Neural cell (in vitro differentiated cells): ENCODE measurements around the gene RNF32. TPM values are rescaled to one million over a fixed set of nuclear protein-coding genes. Genes with fewer than 3 reads are reported as not detected.
"Not testable (repeated sequence)": the region's sequence is repeated elsewhere in the genome, so short reads cannot be mapped to it uniquely, and the experiment has no call there.

Experiments
- H2AFZ ChIP-seq: fragments of 200-600, 300-800 bp; sonication (generic), shearing (Covaris generic); 2 replicates; pipeline ENCODE4 v1.6.0; 2014; ENCODE audit warnings: low read depth, mild to moderate bottlenecking, antibody characterized with exemption, low read length, moderate library complexity
- H3F3A ChIP-seq: fragments of 200-600 bp; shearing (Covaris generic); 2 replicates; pipeline ENCODE4 v1.6.1; 2016; ENCODE audit warnings: mild to moderate bottlenecking, moderate library complexity, mixed read lengths, antibody characterized with exemption, low read length; ENCODE audit not compliant: insufficient read depth, poor library complexity, severe bottlenecking
- H3K27ac ChIP-seq: fragments of 200-600, 300-800 bp; sonication (generic), shearing (Covaris generic); 2 replicates; pipeline ENCODE4 v1.5.1; 2014; ENCODE audit warnings: mild to moderate bottlenecking, low read length, moderate library complexity
- H3K27me3 ChIP-seq: fragments of 300-800, 200-600 bp; sonication (generic), shearing (Covaris generic); 2 replicates; pipeline ENCODE4 v1.6.0; 2014; ENCODE audit warnings: mild to moderate bottlenecking, low read depth, low read length, moderate library complexity; ENCODE audit not compliant: insufficient read depth
- H3K36me3 ChIP-seq: fragments of 300-800, 200-600 bp; sonication (generic), shearing (Covaris generic); 2 replicates; pipeline ENCODE4 v1.5.1; 2014; ENCODE audit warnings: mild to moderate bottlenecking, antibody characterized with exemption, low read length, moderate library complexity; ENCODE audit not compliant: insufficient read depth
- H3K4me2 ChIP-seq: fragments of 300-800, 200-600 bp; sonication (generic), shearing (Covaris generic); 2 replicates; pipeline ENCODE4 v1.6.0; 2014; ENCODE audit warnings: mild to moderate bottlenecking, low read length
- H3K4me3 ChIP-seq: fragments of 300-800, 200-600 bp; sonication (generic), shearing (Covaris generic); 2 replicates; pipeline ENCODE4 v1.5.1; 2014; ENCODE audit warnings: mild to moderate bottlenecking, low read length, moderate library complexity
- H3K79me2 ChIP-seq: fragments of 200-600 bp; shearing (Covaris generic); replicated peaks from 2 replicates; pipeline ENCODE4 v1.6.0; 2014; ENCODE audit warnings: mild to moderate bottlenecking, low read length, moderate library complexity; ENCODE audit not compliant: insufficient read depth
- H3K9ac ChIP-seq: fragments of 300-800, 200-600 bp; sonication (generic), shearing (Covaris generic); 2 replicates; pipeline ENCODE4 v1.6.1; 2016; ENCODE audit warnings: mild to moderate bottlenecking, low read length, mixed read lengths
- H3K9me2 ChIP-seq: fragments of 200-600 bp; shearing (Covaris generic); 2 replicates; pipeline ENCODE4 v1.6.1; 2016; ENCODE audit warnings: mild to moderate bottlenecking, low read length, mixed read lengths; ENCODE audit not compliant: insufficient read depth
- H3K9me3 ChIP-seq: fragments of 200-600, 300-800 bp; sonication (generic), shearing (Covaris generic); 2 replicates; pipeline ENCODE4 v1.6.1; 2016; ENCODE audit warnings: mild to moderate bottlenecking, mixed run types, low read length, moderate library complexity, mixed read lengths
- H4K20me1 ChIP-seq: fragments of 200-600 bp; shearing (Covaris generic); 2 replicates; pipeline ENCODE4 v1.6.1; 2016; ENCODE audit warnings: mild to moderate bottlenecking, mixed run types; ENCODE audit not compliant: insufficient read depth
- EP300 ChIP-seq: fragments of 450-650 bp; conservative IDR thresholded peaks from 2 replicates; pipeline ENCODE4 v1.6.1; 2014; ENCODE audit warnings: antibody characterized with exemption, mild to moderate bottlenecking, moderate library complexity; ENCODE audit not compliant: poor library complexity, severe bottlenecking
- EZH2 ChIP-seq: fragments of 200-600, 300-800 bp; shearing (Covaris generic), sonication (generic); IDR thresholded peaks from 2 replicates; pipeline ENCODE4 v1.6.1; 2014; ENCODE audit warnings: antibody characterized with exemption, low read length, borderline replicate concordance, mild to moderate bottlenecking; ENCODE audit not compliant: insufficient read depth, poor library complexity, severe bottlenecking
- MXI1 ChIP-seq: fragments of 450-650 bp; conservative IDR thresholded peaks from 2 replicates; pipeline ENCODE4 v1.6.1; 2014; ENCODE audit warnings: antibody characterized with exemption, mild to moderate bottlenecking; ENCODE audit not compliant: poor library complexity, severe bottlenecking
- POLR2AphosphoS5 ChIP-seq: IDR thresholded peaks from 2 replicates; pipeline ENCODE4 v1.6.1; 2012
- RAD21 ChIP-seq: fragments of 450-650 bp; conservative IDR thresholded peaks from 2 replicates; pipeline ENCODE4 v1.6.1; 2014; ENCODE audit warnings: antibody characterized with exemption, mild to moderate bottlenecking, moderate library complexity
- SMC3 ChIP-seq: fragments of 450-650 bp; conservative IDR thresholded peaks from 2 replicates; pipeline ENCODE4 v1.6.1; 2014; ENCODE audit warnings: antibody characterized with exemption, mild to moderate bottlenecking, moderate library complexity; ENCODE audit not compliant: poor library complexity
- TAF1 ChIP-seq: IDR thresholded peaks from 2 replicates; pipeline ENCODE4 v1.6.1; 2012; ENCODE audit warnings: low read depth
- polyA plus RNA-seq: library from polyadenylated mRNA; depleted of rRNA; stranded (reverse); fragments of >200 nt; gene quantifications from 2 replicates; pipeline ENCODE4 v1.2.3, GENCODE V29; 2014
- TF ChIP-seq, protein P1 (sequence below): IDR thresholded peaks from 2 replicates; pipeline ENCODE4 v1.6.1; 2012; ENCODE audit warnings: borderline replicate concordance
- TF ChIP-seq, protein P2 (sequence below): fragments of 450-650 bp; IDR thresholded peaks from 2 replicates; pipeline ENCODE4 v1.5.1; 2014; ENCODE audit warnings: antibody characterized with exemption, mild to moderate bottlenecking, moderate library complexity; ENCODE audit not compliant: poor library complexity, severe bottlenecking

Gene RNF32
- polyA plus RNA-seq, 1 donor from 2014 or later: 2.6 TPM

GRCh38 chr7:156634117-156634516 is 6.5 kb upstream of the RNF32 start:
- peaks cover 11% of the 10 kb centered on the region for H3K9me3 ChIP-seq
- H3K4me2 ChIP-seq: no peak overlapping the region
- no peak for TF ChIP-seq POLR2AphosphoS5
- H3K4me3 ChIP-seq: no peak overlapping the region
- H3K9me2 ChIP-seq: no peaks in the 10 kb centered on the region
- H2AFZ ChIP-seq: no peak overlapping the region
- H3K27ac ChIP-seq: no peak overlapping the region
- no peaks in the 10 kb centered on the region for H4K20me1 ChIP-seq
- H3K79me2 ChIP-seq: no peaks in the 10 kb centered on the region
- no peaks in the 10 kb centered on the region for H3K27me3 ChIP-seq
- no peaks in the 10 kb centered on the region for H3F3A ChIP-seq
- H3K36me3 ChIP-seq: no peaks in the 10 kb centered on the region
- no peak overlapping the region for H3K9ac ChIP-seq

- Histone ChIP-seq H3K4me2 (no peak overlapping the region), H2AFZ (no peak overlapping the region), H3K79me2 (no peaks in the 10 kb centered on the region), H3F3A (no peaks in the 10 kb centered on the region), H3K9me3 (no peaks in the 10 kb centered on the region), H4K20me1 (no peaks in the 10 kb centered on the region), H3K36me3 (no peaks in the 10 kb centered on the region), H3K9me2 (no peaks in the 10 kb centered on the region), H3K27ac (no peak overlapping the region), H3K4me3 (no peak overlapping the region), H3K9ac (no peak overlapping the region), H3K27me3 (no peaks in the 10 kb centered on the region)
- TF ChIP-seq SMC3 (no peak), POLR2AphosphoS5 (no peak), MXI1 (no peak), TAF1 (no peak), RAD21 (no peak), EP300 (no peak), EZH2 (no peak)
- TF ChIP-seq, protein P1, sequence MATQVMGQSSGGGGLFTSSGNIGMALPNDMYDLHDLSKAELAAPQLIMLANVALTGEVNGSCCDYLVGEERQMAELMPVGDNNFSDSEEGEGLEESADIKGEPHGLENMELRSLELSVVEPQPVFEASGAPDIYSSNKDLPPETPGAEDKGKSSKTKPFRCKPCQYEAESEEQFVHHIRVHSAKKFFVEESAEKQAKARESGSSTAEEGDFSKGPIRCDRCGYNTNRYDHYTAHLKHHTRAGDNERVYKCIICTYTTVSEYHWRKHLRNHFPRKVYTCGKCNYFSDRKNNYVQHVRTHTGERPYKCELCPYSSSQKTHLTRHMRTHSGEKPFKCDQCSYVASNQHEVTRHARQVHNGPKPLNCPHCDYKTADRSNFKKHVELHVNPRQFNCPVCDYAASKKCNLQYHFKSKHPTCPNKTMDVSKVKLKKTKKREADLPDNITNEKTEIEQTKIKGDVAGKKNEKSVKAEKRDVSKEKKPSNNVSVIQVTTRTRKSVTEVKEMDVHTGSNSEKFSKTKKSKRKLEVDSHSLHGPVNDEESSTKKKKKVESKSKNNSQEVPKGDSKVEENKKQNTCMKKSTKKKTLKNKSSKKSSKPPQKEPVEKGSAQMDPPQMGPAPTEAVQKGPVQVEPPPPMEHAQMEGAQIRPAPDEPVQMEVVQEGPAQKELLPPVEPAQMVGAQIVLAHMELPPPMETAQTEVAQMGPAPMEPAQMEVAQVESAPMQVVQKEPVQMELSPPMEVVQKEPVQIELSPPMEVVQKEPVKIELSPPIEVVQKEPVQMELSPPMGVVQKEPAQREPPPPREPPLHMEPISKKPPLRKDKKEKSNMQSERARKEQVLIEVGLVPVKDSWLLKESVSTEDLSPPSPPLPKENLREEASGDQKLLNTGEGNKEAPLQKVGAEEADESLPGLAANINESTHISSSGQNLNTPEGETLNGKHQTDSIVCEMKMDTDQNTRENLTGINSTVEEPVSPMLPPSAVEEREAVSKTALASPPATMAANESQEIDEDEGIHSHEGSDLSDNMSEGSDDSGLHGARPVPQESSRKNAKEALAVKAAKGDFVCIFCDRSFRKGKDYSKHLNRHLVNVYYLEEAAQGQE: no peak
- TF ChIP-seq, protein P2, sequence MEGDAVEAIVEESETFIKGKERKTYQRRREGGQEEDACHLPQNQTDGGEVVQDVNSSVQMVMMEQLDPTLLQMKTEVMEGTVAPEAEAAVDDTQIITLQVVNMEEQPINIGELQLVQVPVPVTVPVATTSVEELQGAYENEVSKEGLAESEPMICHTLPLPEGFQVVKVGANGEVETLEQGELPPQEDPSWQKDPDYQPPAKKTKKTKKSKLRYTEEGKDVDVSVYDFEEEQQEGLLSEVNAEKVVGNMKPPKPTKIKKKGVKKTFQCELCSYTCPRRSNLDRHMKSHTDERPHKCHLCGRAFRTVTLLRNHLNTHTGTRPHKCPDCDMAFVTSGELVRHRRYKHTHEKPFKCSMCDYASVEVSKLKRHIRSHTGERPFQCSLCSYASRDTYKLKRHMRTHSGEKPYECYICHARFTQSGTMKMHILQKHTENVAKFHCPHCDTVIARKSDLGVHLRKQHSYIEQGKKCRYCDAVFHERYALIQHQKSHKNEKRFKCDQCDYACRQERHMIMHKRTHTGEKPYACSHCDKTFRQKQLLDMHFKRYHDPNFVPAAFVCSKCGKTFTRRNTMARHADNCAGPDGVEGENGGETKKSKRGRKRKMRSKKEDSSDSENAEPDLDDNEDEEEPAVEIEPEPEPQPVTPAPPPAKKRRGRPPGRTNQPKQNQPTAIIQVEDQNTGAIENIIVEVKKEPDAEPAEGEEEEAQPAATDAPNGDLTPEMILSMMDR: no peak
Observed at GRCh38 chr7:156635529-156636385, 4.8 kb upstream of the RNF32 start.

- H3K79me2 ChIP-seq, H4K20me1 ChIP-seq, H2AFZ ChIP-seq, H3K27ac ChIP-seq, H3K9me3 ChIP-seq, H3K9ac ChIP-seq, H3K27me3 ChIP-seq, H3F3A ChIP-seq, H3K9me2 ChIP-seq, H3K4me2 ChIP-seq, H3K36me3 ChIP-seq: not testable (repeated sequence)
- peak overlapping the region; percentile 23 for H3K4me3 ChIP-seq
Observed at GRCh38 chr7:156637093-156637492, 3.5 kb upstream of the RNF32 start.
